GM21619 (cell line): ENCODE measurements around the gene SHISA5.
"Not testable (repeated sequence)": the region's sequence is repeated elsewhere in the genome, so short reads cannot be mapped to it uniquely, and the experiment has no call there.

Source experiments
- ATAC-seq: cut with Tn5 transposase; IDR thresholded peaks from one replicate; pipeline ENCODE4 v1.9.1; 2021; ENCODE audit not compliant: unreplicated experiment

SHISA5 gene

GRCh38 chr3:48461767-48462166 lies 42.2 kb downstream of the SHISA5 start:
- not testable (repeated sequence) for ATAC-seq

- no peak for ATAC-seq
Measured at GRCh38 chr3:48460517-48460902, 43.5 kb downstream of the SHISA5 start.

GRCh38 chr3:48459773-48460516 lies 44.0 kb downstream of the SHISA5 start:
- ATAC-seq, result no peak

GRCh38 chr3:48459331-48459730 lies 44.6 kb downstream of the SHISA5 start:
- ATAC-seq, result no peak

GRCh38 chr3:48456456-48456855 lies 47.5 kb downstream of the SHISA5 start:
- no peak for ATAC-seq

GRCh38 chr3:48451270-48451669 lies 52.7 kb downstream of the SHISA5 start:
- ATAC-seq, result no peak

GRCh38 chr3:48446425-48447193 lies 57.4 kb downstream of the SHISA5 start, which contains the start of gene ATRIP:
TSS of gene ATRIP (plus strand) at chr3:48446737. CDS start at chr3:48446846, 109 bp downstream.
- peak; percentile 77 for ATAC-seq

- ATAC-seq, result no peak
Measured at GRCh38 chr3:48446043-48446424, 57.9 kb downstream of the SHISA5 start.

- ATAC-seq, result no peak
Measured at GRCh38 chr3:48445277-48445882, 58.6 kb downstream of the SHISA5 start.

GRCh38 chr3:48441940-48442339 lies 62.0 kb downstream of the SHISA5 start:
- no peak for ATAC-seq

- ATAC-seq, result no peak
Measured at GRCh38 chr3:48440590-48440958, 63.4 kb downstream of the SHISA5 start.

- peak; percentile 93 for ATAC-seq
Measured at GRCh38 chr3:48439820-48440589, 64.0 kb downstream of the SHISA5 start, which contains the start of the genes CCDC51 and TMA7. TSS of gene CCDC51 (minus strand) at chr3:48440119. CDS start at chr3:48435128, 4,991 bp downstream. TSS of gene TMA7 (plus strand) at chr3:48440257. CDS start at chr3:48440297, 40 bp downstream.

- no peak for ATAC-seq
Measured at GRCh38 chr3:48437812-48438211, 66.2 kb downstream of the SHISA5 start.

- no peak for ATAC-seq
Measured at GRCh38 chr3:48436855-48437254, 67.1 kb downstream of the SHISA5 start.

GRCh38 chr3:48436477-48436787 lies 67.5 kb downstream of the SHISA5 start:
- ATAC-seq, result no peak

GRCh38 chr3:48435774-48436476 lies 68.0 kb downstream of the SHISA5 start:
- no peak for ATAC-seq

GRCh38 chr3:48435223-48435595 lies 68.8 kb downstream of the SHISA5 start:
- ATAC-seq, result no peak

GRCh38 chr3:48434591-48435222 lies 69.3 kb downstream of the SHISA5 start:
- no peak for ATAC-seq

- no peak for ATAC-seq
Measured at GRCh38 chr3:48433472-48434118, 70.4 kb downstream of the SHISA5 start.
